Forelimb muscle (tissue), 1 donor: ENCODE results near the gene FUCA2. TPM values are rescaled to one million over a fixed set of nuclear protein-coding genes. Genes with fewer than 3 reads are reported as not detected.

ENCODE experiments used
- polyA plus RNA-seq: library from polyadenylated mRNA; unstranded; fragments of 120-200 nt; gene quantifications from one replicate; pipeline ENCODE4 v1.2.1, GENCODE V29; 2013; ENCODE audit not compliant: insufficient read length

Gene FUCA2
- polyA plus RNA-seq, 1 donor: 23.7 TPM

Other genes starting within 250 kb of the FUCA2 start
- 10.5 TPM for gene ADAT2, start 61.0 kb downstream of the FUCA2 start, polyA plus RNA-seq
- 13.0 TPM for gene PEX3, start 60.9 kb downstream of the FUCA2 start, polyA plus RNA-seq
- gene PHACTR2, start 166.2 kb upstream of the FUCA2 start, polyA plus RNA-seq: 29.7 TPM